ENCODE data around the gene AKAP17A.
A peak's percentile ranks its signal among the peaks of the same experiment; 100 is the strongest.

AKAP17A gene

GRCh38 chrX:1581132-1581531 is 10.3 kb upstream of the AKAP17A start:
- peak; percentile 87 for DNase-seq (ENCODE audit: low read depth, low spot score)
- H3K4me3 ChIP-seq (ENCODE audit: low read length): no peak overlapping the region

- H3K4me3 ChIP-seq (ENCODE audit: low read length): no peak overlapping the region
- DNase-seq (ENCODE audit: low read depth, low spot score): no peak
Measured at GRCh38 chrX:1582686-1583437, 8.5 kb upstream of the AKAP17A start.

DNA sequence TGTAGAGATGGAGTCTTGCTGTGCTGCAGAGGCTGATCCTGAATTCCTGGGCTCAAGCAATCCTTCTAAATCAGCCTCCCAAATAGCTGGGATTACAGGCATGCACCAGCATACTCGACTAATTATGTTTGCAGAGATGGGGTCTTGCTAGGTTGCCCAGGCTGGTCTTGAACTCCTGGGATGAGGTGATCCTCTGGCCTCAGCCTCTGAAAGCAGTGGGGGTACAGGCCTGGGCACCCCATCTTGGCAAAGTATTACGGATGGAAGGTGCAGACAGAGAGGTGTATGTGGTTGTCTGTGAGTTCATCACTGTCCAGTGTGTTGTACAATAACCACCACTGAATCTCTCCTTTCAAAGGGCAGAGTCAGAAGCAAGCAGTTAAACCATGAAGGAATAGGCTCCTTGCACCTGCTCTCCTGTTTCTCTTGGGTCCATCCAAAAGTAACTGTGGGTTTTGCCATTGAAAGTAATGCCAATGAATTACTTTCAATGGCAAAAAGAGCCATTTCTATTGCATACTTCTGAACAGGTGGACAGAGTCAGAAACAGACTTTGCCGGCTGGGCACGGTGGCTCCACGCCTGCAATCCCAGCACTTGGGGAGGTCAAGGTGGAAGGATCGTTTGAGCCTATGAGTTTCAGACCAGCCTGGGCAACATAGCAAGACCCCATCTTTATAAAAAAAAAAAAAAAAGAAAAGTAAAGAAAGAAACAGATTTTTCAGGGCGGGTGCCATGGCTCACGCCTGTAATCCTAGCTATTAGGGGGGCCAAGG is 7.0 kb upstream of the AKAP17A start:
- DNase-seq (ENCODE audit: low read depth, low spot score): no peak
- no peak overlapping the region for H3K4me3 ChIP-seq (ENCODE audit: low read length)

- no peak overlapping the region for H3K4me3 ChIP-seq (ENCODE audit: low read length)
- no peak for DNase-seq (ENCODE audit: low read depth, low spot score)
Measured at GRCh38 chrX:1587161-1587560, 4.2 kb upstream of the AKAP17A start.

GRCh38 chrX:1589356-1590130 is 1.9 kb upstream of the AKAP17A start:
- H3K4me3 ChIP-seq (ENCODE audit: low read length): no peak overlapping the region
- no peak for DNase-seq (ENCODE audit: low read depth, low spot score)

GRCh38 chrX:1591863-1592469 is 562 bp downstream of the AKAP17A start:
- no peak for DNase-seq (ENCODE audit: low read depth, low spot score)
- peak overlapping the region; percentile 90 for H3K4me3 ChIP-seq (ENCODE audit: low read length)

GRCh38 chrX:1592470-1593142 is 1.2 kb downstream of the AKAP17A start:
- DNase-seq (ENCODE audit: low read depth, low spot score): no peak
- H3K4me3 ChIP-seq (ENCODE audit: low read length): peak overlapping the region; percentile 90

DNA sequence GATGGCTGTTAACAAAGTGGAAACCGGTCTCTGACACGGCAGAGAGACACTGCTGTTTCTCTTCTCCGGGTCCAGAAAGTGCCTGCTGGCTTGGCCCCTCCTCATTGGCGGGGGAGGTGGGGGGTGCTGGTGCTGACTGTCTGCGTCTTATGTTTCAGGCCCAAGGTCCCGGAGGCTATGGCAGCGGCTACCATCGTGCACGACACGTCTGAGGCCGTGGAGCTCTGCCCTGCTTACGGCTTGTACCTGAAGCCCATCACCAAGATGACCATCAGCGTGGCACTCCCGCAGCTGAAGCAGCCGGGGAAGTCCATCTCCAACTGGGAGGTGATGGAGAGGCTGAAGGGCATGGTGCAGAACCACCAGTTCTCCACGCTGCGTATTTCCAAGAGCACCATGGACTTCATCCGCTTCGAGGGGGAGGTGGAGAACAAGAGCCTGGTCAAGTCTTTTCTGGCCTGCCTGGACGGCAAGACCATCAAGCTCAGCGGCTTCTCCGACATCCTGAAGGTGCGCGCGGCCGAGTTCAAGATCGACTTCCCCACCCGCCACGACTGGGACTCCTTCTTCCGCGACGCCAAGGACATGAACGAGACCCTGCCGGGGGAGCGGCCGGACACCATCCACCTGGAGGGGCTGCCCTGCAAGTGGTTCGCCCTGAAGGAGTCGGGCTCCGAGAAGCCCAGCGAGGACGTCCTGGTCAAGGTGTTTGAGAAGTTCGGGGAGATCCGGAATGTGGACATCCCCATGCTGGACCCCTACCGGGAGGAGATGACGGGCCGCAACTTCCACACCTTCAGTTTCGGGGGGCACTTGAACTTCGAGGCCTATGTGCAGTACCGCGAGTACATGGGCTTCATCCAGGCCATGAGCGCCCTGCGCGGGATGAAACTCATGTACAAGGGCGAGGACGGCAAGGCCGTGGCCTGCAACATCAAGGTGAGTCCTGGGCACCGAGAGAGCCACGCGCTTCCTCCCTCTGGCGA is 2.2 kb downstream of the AKAP17A start:
- H3K4me3 ChIP-seq (ENCODE audit: low read length): peak overlapping the region; percentile 90
- DNase-seq (ENCODE audit: low read depth, low spot score): no peak

- no peak for DNase-seq (ENCODE audit: low read depth, low spot score)
- H3K4me3 ChIP-seq (ENCODE audit: low read length): no peak overlapping the region
Measured at GRCh38 chrX:1595711-1596060, 4.3 kb downstream of the AKAP17A start.

DNA sequence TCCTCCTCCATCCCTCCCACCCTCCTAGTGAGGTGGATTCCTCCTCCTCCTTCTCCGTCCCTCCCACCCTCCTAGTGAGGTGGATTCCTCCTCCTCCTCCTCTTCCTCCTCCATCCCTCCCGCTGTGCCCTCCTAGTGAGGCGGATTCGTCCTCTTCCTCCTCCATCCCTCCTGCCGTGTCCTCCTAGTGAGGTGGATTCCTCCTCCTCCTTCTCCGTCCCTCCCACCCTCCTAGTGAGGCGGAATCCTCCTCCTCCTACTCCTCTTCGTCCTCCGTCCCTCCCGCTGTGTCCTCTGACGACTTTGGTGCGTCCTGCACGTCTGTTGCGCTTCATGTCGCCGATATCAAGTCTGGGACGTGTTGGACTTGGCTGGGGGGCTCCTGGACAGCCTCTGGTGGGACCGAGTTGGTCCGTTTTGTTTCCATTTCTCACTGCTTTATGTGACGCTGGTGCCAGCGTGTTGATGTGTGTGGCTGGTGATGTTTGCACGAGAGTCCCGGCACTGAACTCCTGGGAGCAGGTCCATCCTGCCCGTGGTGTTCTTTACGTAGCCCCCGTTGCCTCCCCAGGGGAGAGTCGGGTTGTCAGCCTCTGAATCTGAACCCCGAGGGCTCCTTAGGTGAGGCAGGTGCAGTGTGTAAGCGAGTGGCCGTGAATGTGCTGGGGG is 5.4 kb downstream of the AKAP17A start:
- DNase-seq (ENCODE audit: low read depth, low spot score): no peak
- H3K4me3 ChIP-seq (ENCODE audit: low read length): no peak overlapping the region

DNA sequence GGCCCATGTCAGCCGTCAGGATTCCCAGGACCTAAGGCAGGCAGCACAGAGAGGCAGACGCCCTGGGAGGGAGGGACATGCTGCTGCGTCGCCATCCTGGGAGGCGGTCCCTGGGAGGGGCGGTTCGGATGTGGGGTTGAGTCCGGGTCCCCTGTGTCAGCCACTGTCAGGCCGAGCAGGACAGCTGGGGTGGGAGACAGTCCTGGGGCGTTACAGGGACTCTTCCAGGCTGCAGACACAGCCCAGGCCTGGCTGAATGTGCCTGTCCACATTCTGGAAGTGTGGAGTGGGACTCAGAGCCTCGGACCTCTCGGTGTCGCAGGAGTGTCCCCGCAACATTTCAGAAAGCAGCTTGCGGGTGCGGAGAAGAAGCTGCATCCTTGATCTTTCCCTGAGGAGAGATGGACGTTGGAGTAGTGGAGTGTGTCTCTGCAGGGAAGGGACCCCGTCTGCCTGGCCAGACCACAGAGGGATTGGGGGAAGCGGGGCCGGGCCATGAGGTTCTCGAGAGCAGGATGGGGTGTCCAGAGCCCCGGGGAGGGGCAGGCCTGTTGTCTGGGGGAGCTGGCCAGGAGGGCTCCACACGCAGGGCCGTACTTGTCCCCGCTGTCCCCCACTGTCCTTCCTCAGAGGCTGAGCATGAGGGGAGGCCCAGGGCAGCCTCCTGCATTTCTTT is 6.1 kb downstream of the AKAP17A start:
- no peak for DNase-seq (ENCODE audit: low read depth, low spot score)
- no peak overlapping the region for H3K4me3 ChIP-seq (ENCODE audit: low read length)

- no peak for DNase-seq (ENCODE audit: low read depth, low spot score)
- no peak overlapping the region for H3K4me3 ChIP-seq (ENCODE audit: low read length)
Measured at GRCh38 chrX:1598021-1598875, 6.8 kb downstream of the AKAP17A start.

GRCh38 chrX:1598876-1599790 is 7.7 kb downstream of the AKAP17A start:
- no peak for DNase-seq (ENCODE audit: low read depth, low spot score)
- no peak overlapping the region for H3K4me3 ChIP-seq (ENCODE audit: low read length)

GRCh38 chrX:1599791-1600405 is 8.5 kb downstream of the AKAP17A start:
- DNase-seq (ENCODE audit: low read depth, low spot score): no peak
- no peak overlapping the region for H3K4me3 ChIP-seq (ENCODE audit: low read length)

Data from Jurkat, Clone E6-1 (cell line).